SKM-1 treated with dmso at 0.1 percent for 144 hours (cell line): ENCODE data around the gene NUDCD3.

Experiments
- DNase-seq: peaks from one replicate; lab custom pipeline; 2025; ENCODE audit not compliant: unreplicated experiment; lab: John Stamatoyannopoulos, UW

Gene NUDCD3

DNA sequence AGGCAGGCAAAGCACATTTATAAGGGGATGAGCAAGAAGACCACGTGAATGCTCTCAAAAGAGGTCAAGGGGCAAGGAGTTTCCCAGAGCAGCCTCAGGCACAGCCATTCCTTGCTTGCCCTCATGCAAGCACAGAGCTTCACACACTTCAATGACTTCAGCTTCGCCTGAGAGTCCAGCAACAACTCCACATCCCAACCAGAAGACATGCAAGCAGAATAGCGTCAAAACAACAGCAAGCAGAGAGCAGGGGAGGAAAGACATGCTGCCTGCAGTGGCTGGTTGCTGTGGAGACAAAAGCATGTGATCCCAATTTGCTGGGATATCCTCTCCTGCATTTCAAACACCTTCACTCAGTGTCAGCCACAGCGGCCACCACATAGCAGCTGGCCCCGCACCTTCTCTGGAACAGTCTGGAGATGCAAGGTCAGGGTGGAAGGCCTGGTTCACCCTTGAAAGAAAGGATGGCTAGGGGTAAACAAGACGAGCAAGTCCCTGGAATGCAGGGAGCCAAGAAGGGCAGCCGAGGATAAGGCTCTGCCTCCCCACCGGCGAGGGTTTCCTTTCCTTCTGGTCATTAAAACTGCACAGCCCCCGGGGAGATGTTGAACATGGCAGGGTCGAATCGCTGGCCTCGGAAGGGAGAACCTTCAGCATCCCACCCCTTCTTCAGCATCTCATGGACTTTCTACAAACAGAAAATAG lies 104.9 kb downstream of the NUDCD3 start:
- no peak for DNase-seq

DNA sequence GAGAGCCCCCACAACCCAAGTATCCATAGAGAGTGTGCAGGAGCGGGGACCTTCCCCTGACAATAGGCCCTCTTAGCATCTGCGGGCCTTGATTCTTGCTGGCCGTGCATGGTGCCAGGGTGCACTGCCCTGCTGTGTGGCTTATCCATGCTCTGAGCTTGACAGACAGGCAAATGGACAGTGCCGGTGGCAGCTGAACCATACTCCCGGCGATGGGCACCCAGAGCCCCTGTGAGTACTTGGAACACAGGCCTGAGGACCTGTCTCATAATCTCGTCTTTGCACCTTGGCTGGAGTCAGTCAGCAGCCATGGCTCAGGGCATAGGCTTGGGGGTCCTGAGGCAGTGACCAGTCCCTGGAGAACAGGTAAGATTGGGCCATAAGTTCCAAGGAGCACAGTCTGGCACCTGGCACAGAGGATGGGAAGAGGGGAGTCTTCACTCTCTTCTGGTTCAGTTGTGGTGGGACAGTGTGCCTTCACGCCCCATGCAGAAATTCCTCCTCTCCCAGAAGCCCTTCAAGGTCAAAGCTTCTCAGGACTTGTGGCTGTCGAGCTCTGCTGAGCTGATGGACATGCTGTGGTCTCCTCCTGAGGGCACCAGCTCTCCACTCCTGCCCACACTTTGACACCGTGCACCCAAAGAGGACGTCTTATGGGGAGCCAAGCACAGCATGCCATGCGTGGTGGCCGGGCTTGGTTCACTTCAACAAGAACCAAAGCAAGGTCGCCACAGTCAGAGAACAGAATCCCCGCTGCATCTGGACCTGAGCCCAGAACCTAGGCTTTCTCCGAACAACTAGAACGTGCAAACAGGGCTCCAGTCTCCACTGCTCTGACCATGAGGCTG lies 105.6 kb downstream of the NUDCD3 start:
- DNase-seq = no peak

- DNase-seq = no peak
These were observed 106.9 kb downstream of the NUDCD3 start for GRCh38 chr7:44383566-44383965.

GRCh38 chr7:44382459-44383265 lies 107.8 kb downstream of the NUDCD3 start:
- no peak for DNase-seq

DNA sequence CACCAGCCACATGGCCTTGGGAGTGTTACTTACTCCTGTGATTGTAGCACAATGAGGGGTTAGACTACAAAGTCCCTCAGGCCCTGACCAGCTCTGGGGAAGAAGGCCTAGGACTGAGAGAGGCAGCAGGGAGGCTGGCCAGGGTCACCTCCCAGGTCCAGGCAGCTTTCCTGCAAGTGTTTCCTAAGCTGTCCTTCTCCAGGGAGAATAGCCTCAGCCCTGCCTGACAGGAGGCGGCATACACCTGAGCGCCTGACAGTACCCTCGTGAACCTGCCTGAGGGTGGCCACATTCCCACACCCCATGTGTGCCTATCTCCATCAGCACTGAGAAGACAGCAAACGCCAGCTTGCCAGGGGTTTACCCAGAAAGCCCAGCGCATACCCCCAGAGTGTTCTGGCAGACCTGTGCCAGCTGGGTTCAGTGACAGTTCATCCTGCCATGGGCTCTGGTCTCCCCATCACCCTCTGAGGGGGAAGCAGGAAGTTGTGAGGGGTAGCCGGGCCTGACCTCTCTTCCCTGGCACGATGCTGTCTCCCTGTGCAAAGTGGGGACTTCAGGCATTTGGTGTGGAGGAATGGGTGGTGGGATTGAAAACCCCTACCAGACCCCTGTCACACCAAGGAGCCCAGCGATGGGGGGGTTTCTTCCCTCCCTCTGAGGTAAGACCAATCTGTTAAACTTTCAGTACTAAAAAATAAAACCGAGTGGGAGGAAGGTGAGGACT lies 108.8 kb downstream of the NUDCD3 start:
- no peak for DNase-seq

DNA sequence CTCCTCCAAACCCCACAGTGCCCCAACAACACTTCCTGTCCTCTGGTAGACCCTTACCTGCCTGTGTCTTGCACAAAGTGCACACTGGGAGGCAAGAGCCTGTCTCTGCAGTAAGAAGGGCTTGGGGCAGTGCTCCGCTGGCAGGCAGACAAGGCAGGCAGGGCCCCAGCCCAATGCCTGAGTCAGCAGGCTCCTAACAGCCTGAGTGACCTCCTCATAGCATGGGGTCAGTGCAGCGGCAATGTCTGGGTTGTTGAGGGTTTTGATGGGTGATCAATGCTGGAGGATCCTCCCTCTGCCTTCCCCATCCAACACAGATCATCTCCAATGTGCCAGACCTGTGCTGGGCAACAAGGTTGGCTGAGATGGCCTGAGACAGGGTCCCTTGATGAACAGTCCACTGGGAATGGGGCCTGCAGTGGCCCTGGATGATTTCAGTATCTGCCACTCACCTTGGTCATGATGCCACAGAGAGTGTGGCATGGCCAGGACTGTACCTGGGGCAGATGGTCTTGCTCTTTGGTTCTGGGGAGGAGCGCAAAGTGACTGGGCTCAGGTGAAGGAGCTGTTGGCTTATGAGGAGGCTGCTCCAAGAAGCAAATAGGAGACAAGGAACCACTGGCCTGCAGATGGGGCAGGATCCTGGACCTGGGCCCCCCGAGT lies 109.5 kb downstream of the NUDCD3 start:
- no peak for DNase-seq

- DNase-seq = no peak
These were observed 110.1 kb downstream of the NUDCD3 start for GRCh38 chr7:44380189-44380830.

GRCh38 chr7:44379366-44380188 lies 110.9 kb downstream of the NUDCD3 start:
- no peak for DNase-seq

GRCh38 chr7:44378744-44379143 lies 111.7 kb downstream of the NUDCD3 start:
- DNase-seq = no peak

- DNase-seq = no peak
These were observed 112.6 kb downstream of the NUDCD3 start for GRCh38 chr7:44377681-44378421.

DNA sequence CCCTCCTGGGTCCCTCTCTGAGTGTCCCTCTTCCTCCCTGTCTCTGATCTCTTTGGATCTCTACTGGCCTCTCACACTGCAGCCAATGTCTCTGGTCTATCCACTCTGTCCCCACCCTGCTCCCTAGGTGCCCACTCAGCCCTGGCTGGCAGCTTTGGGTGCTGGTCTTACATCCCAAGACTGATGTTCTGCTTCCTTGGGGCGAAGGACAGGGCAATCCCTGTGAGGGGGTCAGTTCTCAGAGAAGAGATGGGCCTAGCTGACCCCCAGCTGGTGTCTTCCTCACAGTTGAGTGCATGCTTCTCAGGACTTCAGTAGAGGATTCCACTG lies 113.4 kb downstream of the NUDCD3 start:
- no peak for DNase-seq

DNA sequence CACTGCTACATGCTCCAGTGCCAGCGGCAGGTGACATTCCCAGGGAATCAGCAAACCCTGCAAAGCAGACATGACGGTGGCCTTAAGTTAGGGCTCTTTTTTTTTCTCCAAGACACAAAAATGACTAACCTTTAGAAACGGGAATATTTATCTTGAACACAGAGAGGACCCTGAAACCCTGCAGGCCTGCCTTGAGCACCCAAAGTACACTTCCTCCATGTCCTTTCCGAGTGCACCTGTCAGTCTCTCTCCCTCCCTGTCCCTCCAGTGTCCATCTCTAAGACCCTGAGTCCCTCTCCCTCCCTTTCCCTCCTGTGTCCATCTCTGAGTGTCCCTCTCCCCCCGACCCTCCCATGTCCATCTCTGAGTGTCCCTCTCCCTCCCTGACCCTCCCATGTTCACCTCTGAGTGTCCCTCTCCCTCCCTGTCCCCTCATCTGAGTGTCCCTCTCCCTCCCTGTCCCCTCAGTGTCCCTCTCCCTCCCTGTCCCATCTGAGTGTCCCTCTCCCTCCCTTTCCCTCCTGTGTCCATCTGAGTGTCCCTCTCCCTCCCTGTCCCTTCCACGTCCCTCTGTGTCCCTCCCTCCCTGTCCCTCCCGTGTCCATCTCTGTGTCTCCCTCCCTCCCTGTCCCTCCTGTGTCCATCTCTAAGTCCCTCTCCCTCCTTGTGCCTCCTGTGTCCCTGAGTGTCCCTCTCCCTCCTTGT lies 113.9 kb downstream of the NUDCD3 start:
- DNase-seq = no peak

- no peak for DNase-seq
These were observed 114.5 kb downstream of the NUDCD3 start for GRCh38 chr7:44375926-44376342.

- DNase-seq = no peak
These were observed 115.2 kb downstream of the NUDCD3 start for GRCh38 chr7:44375236-44375699.

DNA sequence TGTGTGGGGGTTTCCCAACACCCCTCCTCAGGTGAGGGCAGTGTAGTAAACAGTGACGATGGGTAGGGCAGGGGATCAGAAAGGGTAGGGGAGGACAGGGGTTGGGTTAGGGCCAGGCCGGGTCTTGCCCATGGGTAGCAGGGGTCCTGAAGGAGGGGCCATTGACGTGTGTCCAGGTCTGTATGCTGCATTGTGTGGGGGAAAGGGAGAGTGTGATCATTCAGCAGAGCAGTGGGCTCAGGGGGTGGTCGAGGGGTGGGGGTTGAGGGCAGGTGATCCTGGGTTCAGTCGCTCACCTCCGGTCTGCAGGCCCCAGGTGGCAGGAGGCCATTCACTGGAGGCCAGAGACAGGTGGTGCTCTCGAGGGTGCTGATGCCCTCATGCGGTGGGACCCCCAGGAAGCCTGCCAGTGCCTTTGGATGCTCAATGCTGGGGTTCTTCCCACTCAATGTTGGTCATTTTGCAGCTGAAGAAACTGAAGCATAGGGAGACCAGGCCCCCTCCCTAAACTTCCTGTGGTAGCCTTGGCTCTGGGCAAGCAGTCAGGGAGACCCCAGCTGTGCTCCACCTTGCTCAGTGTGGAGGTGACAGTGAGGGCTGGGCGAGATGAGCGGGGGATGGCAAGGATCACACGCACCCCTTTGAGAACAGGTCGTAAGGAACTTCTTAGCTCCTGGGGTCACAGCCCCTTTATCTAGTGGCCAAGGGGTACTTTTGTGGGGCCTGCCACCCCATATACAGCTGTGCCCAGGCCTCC lies 116.3 kb downstream of the NUDCD3 start:
- no peak for DNase-seq

GRCh38 chr7:44373418-44373740 lies 117.1 kb downstream of the NUDCD3 start:
- no peak for DNase-seq
